Large intestine (tissue), 3 donors: ENCODE measurements around the gene AXDND1. TPM values are rescaled to one million over a fixed set of nuclear protein-coding genes. Genes with fewer than 3 reads are reported as not detected.
"Not testable (repeated sequence)": the region's sequence is repeated elsewhere in the genome, so short reads cannot be mapped to it uniquely, and the experiment has no call there.

Experiments
- DNase-seq, 2 donors: peaks; one replicate each; pipeline versions ENCODE4 v3.0.0 to v3.0.0-alpha.2; 2013
- H3K27ac ChIP-seq: one replicate; pipeline ENCODE4 v1.5.1; 2013; ENCODE audit warnings: low read length
- H3K27me3 ChIP-seq: 2 replicates; pipeline ENCODE4 v1.6.1; 2013; ENCODE audit warnings: low read length; ENCODE audit not compliant: control insufficient read depth, insufficient read depth
- H3K36me3 ChIP-seq: 2 replicates; pipeline ENCODE4 v1.6.1; 2013; ENCODE audit warnings: low read length; ENCODE audit not compliant: control insufficient read depth, insufficient read depth
- H3K4me1 ChIP-seq: one replicate; pipeline ENCODE4 v1.6.1; 2013; ENCODE audit warnings: low read length; ENCODE audit not compliant: control insufficient read depth, insufficient read depth
- H3K4me3 ChIP-seq: one replicate; pipeline ENCODE4 v1.5.1; 2013; ENCODE audit warnings: low read length
- H3K9me3 ChIP-seq: one replicate; pipeline ENCODE4 v1.6.1; 2013; ENCODE audit warnings: mild to moderate bottlenecking, low read depth, low read length, moderate library complexity; ENCODE audit not compliant: control insufficient read depth
- WGBS: methylation state at CpG from one replicate; pipeline ENCODE4 v1.1.5; 2013; ENCODE audit warnings: low lambda C conversion rate; ENCODE audit not compliant: insufficient coverage; 5-methylcytosine and 5-hydroxymethylcytosine counted together
- polyA plus RNA-seq: library from polyadenylated mRNA; unstranded; fragments of 120-200 nt; gene quantifications from one replicate; pipeline ENCODE4 v1.2.1, GENCODE V29; 2013

Gene AXDND1
- polyA plus RNA-seq, 1 donor, result 0.36 TPM

DNA sequence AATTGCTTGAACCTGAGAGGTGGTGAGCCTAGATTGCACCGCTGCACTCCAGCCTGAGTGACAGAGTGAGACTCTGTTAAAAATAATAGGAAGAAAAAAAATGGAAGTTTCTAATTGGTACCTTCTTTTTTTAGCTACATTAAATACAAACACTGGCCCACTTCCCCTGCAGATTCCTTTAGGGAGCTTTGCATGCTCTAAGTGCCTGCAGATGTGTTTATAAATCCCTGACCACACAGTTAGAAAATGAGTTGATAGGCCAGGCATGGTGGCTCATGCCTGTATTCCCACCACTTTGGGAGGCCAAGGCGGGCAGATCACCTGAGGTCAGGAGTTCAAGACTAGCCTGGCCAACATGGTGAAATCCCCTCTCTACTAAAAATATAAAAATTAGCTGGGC is 4.1 kb upstream of the AXDND1 start:
- not testable (repeated sequence) for H3K4me1 ChIP-seq, H3K27ac ChIP-seq, DNase-seq, H3K4me3 ChIP-seq, H3K9me3 ChIP-seq, H3K36me3 ChIP-seq, H3K27me3 ChIP-seq
- WGBS, result no CpG with 5 or more reads among the region's 2 CpGs

DNA sequence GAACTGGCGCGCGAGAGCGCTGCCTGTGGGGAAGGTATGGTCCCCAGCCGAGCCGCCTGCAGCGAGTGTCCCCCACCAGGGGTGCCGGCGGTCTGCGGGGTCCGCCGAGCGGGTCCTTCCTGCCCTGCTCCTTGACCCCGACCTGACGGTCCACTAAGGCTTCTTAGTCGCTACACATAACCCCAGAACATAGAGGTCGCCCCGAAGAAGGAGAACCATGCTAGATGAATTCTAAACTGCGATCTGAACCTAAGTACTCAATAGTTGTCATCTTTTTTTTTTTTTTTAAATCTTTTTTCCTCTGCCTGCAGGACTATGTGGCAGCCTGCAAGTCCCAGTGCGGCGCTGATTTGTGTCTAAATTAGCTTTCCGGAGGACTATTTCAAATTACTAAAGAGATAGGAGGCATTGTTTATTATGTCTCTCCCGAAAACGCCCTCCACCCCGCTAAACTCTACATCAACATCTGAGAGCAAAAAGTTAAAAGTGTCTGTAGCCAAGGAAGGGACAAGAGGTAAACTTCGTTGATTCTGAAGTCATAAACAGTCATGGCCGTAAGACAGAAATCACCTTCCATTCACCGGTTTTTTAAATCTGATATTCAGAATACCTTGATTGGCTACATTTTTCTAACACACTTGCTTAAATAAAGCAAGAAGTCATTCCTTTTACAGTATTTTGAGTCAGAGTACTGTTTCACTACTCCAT is 476 bp downstream of the AXDND1 start:
- Histone ChIP-seq H3K27me3 (no peaks in the 10 kb centered on the region), H3K4me3 (peak overlapping the region; percentile 88), H3K4me1 (no peaks in the 10 kb centered on the region), H3K36me3 (no peaks in the 10 kb centered on the region), H3K9me3 (no peaks in the 10 kb centered on the region), H3K27ac (peak overlapping the region; percentile 94)
- no peak for DNase-seq
- WGBS, result no CpG with 5 or more reads among the region's 28 CpGs

DNA sequence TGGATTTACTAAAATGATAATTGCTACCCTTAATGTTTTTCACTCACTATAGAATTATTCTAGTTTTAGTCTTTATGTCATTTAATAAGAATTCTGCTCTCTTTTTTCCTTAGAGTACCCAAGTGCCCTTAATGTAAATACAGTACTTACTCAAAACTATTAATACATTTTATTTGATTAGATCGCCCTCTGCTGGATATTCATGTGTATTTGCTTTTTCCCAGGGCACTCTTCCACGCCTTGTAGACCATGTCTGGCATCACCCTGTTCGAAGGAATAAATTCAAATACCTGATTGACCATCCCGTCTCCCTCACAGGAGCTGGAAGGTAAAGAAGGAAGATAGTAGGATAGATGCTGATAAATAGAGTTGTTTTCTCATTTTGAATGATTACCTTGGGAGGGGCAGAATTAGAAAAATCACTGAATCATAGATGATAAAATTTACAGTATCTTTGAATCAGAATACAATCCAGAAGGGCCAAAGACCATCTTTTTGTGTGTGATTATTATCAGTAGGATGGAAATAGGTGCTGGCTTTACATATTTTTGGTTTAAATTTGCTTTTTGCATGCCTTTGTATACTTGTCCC is 4.1 kb downstream of the AXDND1 start:
- H3K36me3 ChIP-seq, result no peaks in the 10 kb centered on the region
- no peak overlapping the region for H3K27ac ChIP-seq
- no peaks in the 10 kb centered on the region for H3K9me3 ChIP-seq
- no peak overlapping the region for H3K4me3 ChIP-seq
- 6% methylated on average over 2 of the region's 4 CpGs for WGBS
- DNase-seq, result peak; percentile 29 to 48
- no peaks in the 10 kb centered on the region for H3K27me3 ChIP-seq
- no peaks in the 10 kb centered on the region for H3K4me1 ChIP-seq

DNA sequence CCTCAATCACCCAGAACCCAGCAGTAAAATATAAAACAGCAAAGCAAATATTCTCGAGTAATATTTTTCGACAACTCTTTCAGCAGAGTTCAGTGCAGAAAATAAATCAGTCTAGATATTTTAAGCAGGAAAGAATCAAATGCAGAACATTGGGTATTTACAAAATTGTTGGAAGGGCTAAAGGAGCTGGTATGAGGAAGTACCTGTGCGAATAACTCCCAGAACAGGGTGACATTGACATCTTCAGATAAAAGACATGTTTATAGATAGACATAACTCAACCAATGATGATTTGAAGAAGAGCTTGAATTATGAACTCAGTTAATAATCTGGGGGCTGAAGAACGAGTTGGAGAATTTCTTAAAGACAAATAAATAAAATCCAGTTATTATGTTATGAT is 6.4 kb downstream of the AXDND1 start:
- Histone ChIP-seq H3K27me3 (no peaks in the 10 kb centered on the region), H3K27ac (no peak overlapping the region), H3K9me3 (no peaks in the 10 kb centered on the region), H3K4me1 (no peaks in the 10 kb centered on the region), H3K36me3 (no peaks in the 10 kb centered on the region), H3K4me3 (no peak overlapping the region)
- DNase-seq, result no peak
- WGBS, result 86% methylated on average over 1 of the region's 4 CpGs

DNA sequence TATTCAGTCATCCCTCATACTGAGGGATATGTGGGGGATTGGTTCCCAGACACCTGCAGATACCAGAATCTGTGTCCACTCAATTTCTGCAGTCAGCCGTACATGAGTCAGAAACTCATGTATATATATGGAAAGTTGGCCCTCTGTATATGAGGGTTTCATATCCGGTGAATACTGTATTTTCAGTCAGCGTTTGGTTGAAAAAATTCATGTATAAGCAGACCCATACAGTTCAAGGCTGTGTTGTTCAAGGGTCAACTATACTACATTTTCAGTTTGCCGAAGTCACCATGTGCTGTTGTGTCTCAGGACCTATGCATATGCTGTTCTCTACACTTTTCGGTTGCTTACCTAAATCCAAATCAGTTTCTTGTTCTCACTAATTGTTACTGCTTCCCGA is 10.5 kb downstream of the AXDND1 start:
- no peaks in the 10 kb centered on the region for H3K9me3 ChIP-seq
- 94% methylated on average over 2 of the region's 6 CpGs for WGBS
- H3K27me3 ChIP-seq, result no peaks in the 10 kb centered on the region
- H3K4me1 ChIP-seq, result no peaks in the 10 kb centered on the region
- no peak overlapping the region for H3K4me3 ChIP-seq
- no peaks in the 10 kb centered on the region for H3K36me3 ChIP-seq
- H3K27ac ChIP-seq, result no peak overlapping the region
- no peak for DNase-seq

DNA sequence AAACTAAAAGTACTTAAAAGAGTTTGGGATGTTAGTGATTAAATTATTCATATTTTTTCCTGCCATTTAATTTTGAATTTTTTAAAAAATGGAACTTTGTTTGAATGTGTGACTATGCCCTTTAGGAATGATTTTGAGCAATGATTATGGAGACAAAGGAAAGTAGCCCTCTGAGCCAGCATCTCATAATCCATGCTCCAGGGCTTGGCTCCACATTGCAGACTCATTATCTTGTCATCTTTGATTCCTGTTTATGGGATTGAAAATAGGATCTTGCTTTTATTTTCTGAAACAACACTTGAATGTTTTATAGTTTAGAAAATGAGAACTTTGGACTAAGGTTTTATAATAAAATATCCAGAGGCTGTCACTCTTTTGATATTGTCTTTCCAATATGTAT is 14.5 kb downstream of the AXDND1 start:
- no peak for DNase-seq
- Histone ChIP-seq H3K36me3 (no peaks in the 10 kb centered on the region), H3K27me3 (no peaks in the 10 kb centered on the region), H3K4me1 (no peaks in the 10 kb centered on the region), H3K9me3 (no peaks in the 10 kb centered on the region), H3K27ac (no peak overlapping the region), H3K4me3 (no peak overlapping the region)

DNA sequence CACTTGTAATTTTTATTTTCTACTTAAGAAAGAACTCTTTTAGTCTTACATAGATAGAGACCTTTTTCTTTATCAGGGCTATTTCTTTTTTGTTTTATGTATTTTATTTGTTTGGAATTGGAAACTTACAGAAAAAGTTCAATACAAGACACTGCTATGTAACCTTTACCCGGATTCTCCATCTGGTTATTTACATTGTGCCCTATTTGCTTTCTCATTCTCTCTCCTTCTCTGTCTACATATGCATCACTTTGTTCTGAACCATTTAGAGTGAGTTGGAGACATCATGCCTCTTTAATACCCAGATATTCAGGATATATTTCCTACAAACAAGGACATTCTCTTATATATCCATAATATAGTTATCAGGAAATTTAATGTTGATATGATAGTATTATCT is 18.3 kb downstream of the AXDND1 start:
- H3K4me3 ChIP-seq, result no peak overlapping the region
- no peaks in the 10 kb centered on the region for H3K4me1 ChIP-seq
- no peaks in the 10 kb centered on the region for H3K9me3 ChIP-seq
- no peak overlapping the region for H3K27ac ChIP-seq
- no peak for DNase-seq
- no peaks in the 10 kb centered on the region for H3K27me3 ChIP-seq
- no peaks in the 10 kb centered on the region for H3K36me3 ChIP-seq
- no CpG with 5 or more reads among the region's 1 CpG for WGBS

DNA sequence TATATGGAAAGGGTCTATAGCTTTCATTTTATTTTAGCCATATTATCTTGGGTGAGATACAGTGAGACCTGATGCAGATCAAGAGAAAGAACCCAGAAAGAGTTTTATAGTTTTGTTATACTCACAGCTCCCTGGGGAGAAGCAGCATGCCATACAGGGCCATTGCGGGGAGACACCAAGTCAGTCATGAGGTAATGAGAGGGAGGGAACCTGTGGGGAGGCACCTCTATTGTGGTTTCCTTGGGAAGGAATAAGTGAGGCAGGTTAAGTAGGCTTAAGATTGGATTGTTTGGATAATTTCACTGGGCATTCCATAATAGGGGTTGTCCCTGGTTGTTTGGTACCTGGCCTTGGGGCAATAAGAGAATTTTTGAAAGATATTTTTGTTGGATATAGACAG is 19.7 kb downstream of the AXDND1 start:
- no peak overlapping the region for H3K4me3 ChIP-seq
- H3K4me1 ChIP-seq, result no peaks in the 10 kb centered on the region
- no CpG with 5 or more reads among the region's 1 CpG for WGBS
- H3K27ac ChIP-seq, result no peak overlapping the region
- no peaks in the 10 kb centered on the region for H3K27me3 ChIP-seq
- no peaks in the 10 kb centered on the region for H3K9me3 ChIP-seq
- no peak for DNase-seq
- no peaks in the 10 kb centered on the region for H3K36me3 ChIP-seq

DNA sequence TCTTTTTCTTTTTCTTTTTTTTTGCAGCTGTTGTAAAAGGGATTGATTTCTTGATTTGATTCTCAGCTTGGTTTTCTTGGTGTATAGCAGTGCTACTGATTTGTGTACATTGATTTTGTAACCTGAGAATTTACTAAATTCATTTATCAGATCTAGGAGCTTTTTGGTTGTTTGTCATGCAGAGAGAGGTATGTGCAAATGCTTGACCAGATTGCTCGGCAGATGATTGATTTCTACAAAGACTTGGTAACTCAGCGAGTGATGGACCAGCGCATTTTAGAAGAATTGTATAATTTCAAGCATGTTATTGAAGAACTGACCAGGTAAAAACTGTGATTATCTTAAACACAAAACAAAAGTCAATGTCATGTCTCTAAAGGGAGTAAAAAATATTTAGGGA is 27.9 kb downstream of the AXDND1 start:
- WGBS, result 100% methylated on average over 1 of the region's 3 CpGs
- Histone ChIP-seq H3K4me3 (no peak overlapping the region), H3K27me3 (no peaks in the 10 kb centered on the region), H3K36me3 (no peaks in the 10 kb centered on the region), H3K9me3 (peaks cover 4% of the 10 kb centered on the region), H3K4me1 (no peaks in the 10 kb centered on the region), H3K27ac (no peak overlapping the region)
- no peak for DNase-seq

DNA sequence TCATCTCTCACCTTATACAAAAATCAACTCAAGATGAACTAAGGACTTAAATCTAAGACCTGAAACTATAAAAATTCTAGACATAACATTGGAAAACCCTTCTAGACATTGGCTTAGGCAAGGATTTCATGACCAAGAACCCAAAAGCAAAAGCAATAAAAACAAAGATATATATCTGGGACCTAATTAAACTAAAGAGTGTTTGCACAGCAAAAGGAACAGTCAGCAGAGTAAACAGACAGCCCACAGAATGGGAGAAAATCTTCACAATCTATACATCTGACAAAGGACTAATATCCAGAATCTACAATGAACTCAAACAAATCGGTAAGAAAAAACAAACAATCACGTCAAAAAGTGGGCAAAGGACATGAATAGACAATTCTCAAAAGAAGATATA is 33.6 kb downstream of the AXDND1 start:
- H3K27ac ChIP-seq, H3K4me3 ChIP-seq: not testable (repeated sequence)

DNA sequence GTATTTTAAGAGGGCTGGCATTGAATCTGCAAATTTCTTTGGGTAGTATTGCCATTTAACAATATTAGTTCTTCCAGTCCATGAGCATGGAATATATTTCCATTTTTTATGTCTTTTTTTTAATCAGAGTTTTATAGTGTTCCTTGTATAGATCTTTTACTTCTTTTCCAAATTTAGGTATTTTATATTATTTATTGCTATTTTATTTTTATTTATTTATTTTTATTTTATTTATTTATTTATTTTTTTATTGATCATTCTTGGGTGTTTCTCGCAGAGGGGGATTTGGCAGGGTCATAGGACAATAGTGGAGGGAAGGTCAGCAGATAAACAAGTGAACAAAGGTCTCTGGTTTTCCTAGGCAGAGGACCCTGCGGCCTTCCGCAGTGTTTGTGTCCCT is 52.0 kb downstream of the AXDND1 start:
- H3K9me3 ChIP-seq, H3K36me3 ChIP-seq, H3K4me1 ChIP-seq, DNase-seq, H3K27me3 ChIP-seq, H3K4me3 ChIP-seq, H3K27ac ChIP-seq: not testable (repeated sequence)
- no CpG with 5 or more reads among the region's 3 CpGs for WGBS

More for the DNA sequence above, 33.6 kb downstream of the AXDND1 start:
- WGBS, result no CpG with 5 or more reads among the region's 2 CpGs
- not testable (repeated sequence) for H3K4me1 ChIP-seq, DNase-seq, H3K36me3 ChIP-seq, H3K27me3 ChIP-seq, H3K9me3 ChIP-seq
